ENCODE measurements around the gene EXOC4.

DNA sequence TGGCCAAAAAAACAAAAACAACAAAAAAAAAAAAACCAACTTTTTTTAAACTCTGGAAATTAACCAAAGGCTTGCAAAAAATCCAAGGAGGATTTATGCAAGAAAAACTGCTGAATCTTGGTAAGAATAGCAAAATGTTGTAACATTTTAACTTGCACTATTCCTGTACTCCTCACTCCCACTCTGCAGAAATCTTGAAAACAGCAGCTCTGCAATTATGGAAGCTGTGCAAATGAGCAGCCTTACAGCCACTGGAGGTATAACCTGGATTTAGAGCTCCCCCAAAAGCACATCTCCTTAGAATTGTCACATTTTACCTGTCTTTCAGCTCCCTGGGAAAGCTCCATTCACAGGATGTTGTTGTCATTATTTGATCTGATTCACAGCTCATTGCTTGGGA lies 832.4 kb downstream of the EXOC4 start:
- TF ChIP-seq, protein P1, sequence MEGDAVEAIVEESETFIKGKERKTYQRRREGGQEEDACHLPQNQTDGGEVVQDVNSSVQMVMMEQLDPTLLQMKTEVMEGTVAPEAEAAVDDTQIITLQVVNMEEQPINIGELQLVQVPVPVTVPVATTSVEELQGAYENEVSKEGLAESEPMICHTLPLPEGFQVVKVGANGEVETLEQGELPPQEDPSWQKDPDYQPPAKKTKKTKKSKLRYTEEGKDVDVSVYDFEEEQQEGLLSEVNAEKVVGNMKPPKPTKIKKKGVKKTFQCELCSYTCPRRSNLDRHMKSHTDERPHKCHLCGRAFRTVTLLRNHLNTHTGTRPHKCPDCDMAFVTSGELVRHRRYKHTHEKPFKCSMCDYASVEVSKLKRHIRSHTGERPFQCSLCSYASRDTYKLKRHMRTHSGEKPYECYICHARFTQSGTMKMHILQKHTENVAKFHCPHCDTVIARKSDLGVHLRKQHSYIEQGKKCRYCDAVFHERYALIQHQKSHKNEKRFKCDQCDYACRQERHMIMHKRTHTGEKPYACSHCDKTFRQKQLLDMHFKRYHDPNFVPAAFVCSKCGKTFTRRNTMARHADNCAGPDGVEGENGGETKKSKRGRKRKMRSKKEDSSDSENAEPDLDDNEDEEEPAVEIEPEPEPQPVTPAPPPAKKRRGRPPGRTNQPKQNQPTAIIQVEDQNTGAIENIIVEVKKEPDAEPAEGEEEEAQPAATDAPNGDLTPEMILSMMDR (IDR thresholded peaks at IDR 0.05): no peak
- TF ChIP-seq POLR2AphosphoS5 (IDR thresholded peaks at IDR 0.05): no peak

Measured in transverse colon (tissue), 4 donors.